GM10248 (cell line): ENCODE results near the gene MYO9A.

Experiments used
- CTCF ChIA-PET: fragments of 300-600 bp; sonication (Branson Sonifier 250); formaldehyde crosslinking; extraction: SDS; loops from one replicate; lab custom pipeline; 2021; ENCODE audit warnings: antibody characterized with exemption; lab: Yijun Ruan, JAX
- POLR2A ChIA-PET: fragments of 350-650 bp; sonication (Branson Sonifier 250); formaldehyde crosslinking; extraction: SDS; loops from one replicate; lab custom pipeline; 2020; ENCODE audit warnings: antibody characterized with exemption; lab: Yijun Ruan, JAX
- DNase-seq: peaks from one replicate; pipeline ENCODE4 v3.0.0; 2012; ENCODE audit errors: extremely low spot score
- CTCF ChIP-seq: IDR thresholded peaks from 2 replicates; pipeline ENCODE4 v1.5.1; 2012; ENCODE audit warnings: mild to moderate bottlenecking, low read depth; ENCODE audit errors: extremely low read depth, missing control alignments, control extremely low read depth

Gene MYO9A

GRCh38 chr15:71817351-71817750, 300.6 kb downstream of the MYO9A start:
- no peak for TF ChIP-seq CTCF
- CTCF ChIA-PET = interaction anchor here (0.9 to 5.6 kb wide), 2 partner anchors 15 to 72 kb away, joined by 3 to 22 read pairs; no protein-coding TSS in a partner anchor
- DNase-seq = no peak
- POLR2A ChIA-PET = no interaction called here

GRCh38 chr15:71815301-71815700, 302.6 kb downstream of the MYO9A start:
- ChIA-PET CTCF (no interaction called here), POLR2A (no interaction called here)
- no peak for TF ChIP-seq CTCF
- no peak for DNase-seq

- ChIA-PET POLR2A (no interaction called here), CTCF (interaction anchor here (1.2 kb wide), 1 partner anchor 12 kb away, joined by 3 read pairs; no protein-coding TSS in a partner anchor)
- peak; percentile 13 for DNase-seq
- no peak for TF ChIP-seq CTCF
These were observed 304.1 kb downstream of the MYO9A start for GRCh38 chr15:71813723-71814470.

GRCh38 chr15:71812966-71813722, 304.8 kb downstream of the MYO9A start:
- POLR2A ChIA-PET = no interaction called here
- no peak for TF ChIP-seq CTCF

GRCh38 chr15:71811752-71812735, 305.9 kb downstream of the MYO9A start:
- ChIA-PET POLR2A (no interaction called here), CTCF (no interaction called here)

More at GRCh38 chr15:71812966-71813722, 304.8 kb downstream of the MYO9A start:
- CTCF ChIA-PET = no interaction called here
- peak; percentile 14 for DNase-seq

More at GRCh38 chr15:71811752-71812735, 305.9 kb downstream of the MYO9A start:
- DNase-seq = no peak
- TF ChIP-seq CTCF = no peak
